ENCODE results near the gene TADA2B. TPM values are rescaled to one million over a fixed set of nuclear protein-coding genes. Genes with fewer than 3 reads are reported as not detected.

The TADA2B gene
- total and polyA plus RNA-seq, 8 donors = 9.6 to 26.2 (median 17.9) TPM

DNA sequence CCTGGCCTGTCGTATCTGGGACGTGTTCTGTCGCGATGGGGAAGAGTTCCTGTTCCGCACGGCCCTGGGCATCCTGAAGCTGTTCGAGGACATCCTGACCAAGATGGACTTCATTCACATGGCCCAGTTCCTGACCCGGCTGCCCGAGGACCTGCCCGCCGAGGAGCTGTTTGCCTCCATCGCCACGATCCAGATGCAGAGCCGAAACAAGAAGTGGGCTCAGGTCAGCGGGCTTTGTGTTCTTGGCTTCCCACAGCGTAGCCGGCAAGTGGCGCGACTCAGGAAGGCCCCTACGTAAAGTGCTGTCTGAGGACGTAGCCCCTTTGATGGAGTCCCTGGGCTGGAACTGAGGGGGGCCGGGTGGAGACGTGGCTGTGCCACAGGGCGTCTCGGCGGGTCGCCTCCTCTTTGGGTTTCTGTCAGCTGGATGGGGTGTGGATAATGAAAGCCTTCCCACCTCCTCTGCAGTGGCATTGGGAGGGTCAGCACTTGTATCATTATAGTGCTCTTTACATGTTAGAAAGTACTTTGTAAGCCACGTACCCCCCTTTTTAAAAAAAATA lies 18.1 kb upstream of the TADA2B start:
- ATAC-seq (no peak), FAIRE-seq (no peak), DNase-seq (no peak)
- TF ChIP-seq CTCF (IDR thresholded peaks at IDR 0.05) = no peak
- Histone ChIP-seq H3K9me3 (no peaks in the 10 kb centered on the region), H3K27ac (no peak overlapping the region), H3K4me1 (no peaks in the 10 kb centered on the region), H3K27me3 (no peaks in the 10 kb centered on the region), H3K4me3 (no peak overlapping the region), H3K36me3 (peaks cover 0 to 18% (median 0%) of the 10 kb centered on the region in 3 donors)
- 90 to 91% methylated on average over 28 of the region's 28 CpGs for WGBS, 2 donors
- intact Hi-C loops (cut with DNase I) = no loop called here

GRCh38 chr4:7026107-7026506 lies 17.1 kb upstream of the TADA2B start:
- DNase-seq = no peak
- no peaks in the 10 kb centered on the region for H3K9me3 ChIP-seq
- H3K27ac ChIP-seq = no peak overlapping the region
- intact Hi-C loops (cut with DNase I) = no loop called here
- no peaks in the 10 kb centered on the region for H3K27me3 ChIP-seq
- 91 to 94% methylated on average over 9 of the region's 9 CpGs for WGBS, 2 donors
- H3K36me3 ChIP-seq = peaks cover 0 to 26% (median 6%) of the 10 kb centered on the region in 3 donors
- no peak for ATAC-seq
- no peak for FAIRE-seq
- no peaks in the 10 kb centered on the region for H3K4me1 ChIP-seq
- no peak overlapping the region for H3K4me3 ChIP-seq
- TF ChIP-seq CTCF (IDR thresholded peaks at IDR 0.05) = no peak

DNA sequence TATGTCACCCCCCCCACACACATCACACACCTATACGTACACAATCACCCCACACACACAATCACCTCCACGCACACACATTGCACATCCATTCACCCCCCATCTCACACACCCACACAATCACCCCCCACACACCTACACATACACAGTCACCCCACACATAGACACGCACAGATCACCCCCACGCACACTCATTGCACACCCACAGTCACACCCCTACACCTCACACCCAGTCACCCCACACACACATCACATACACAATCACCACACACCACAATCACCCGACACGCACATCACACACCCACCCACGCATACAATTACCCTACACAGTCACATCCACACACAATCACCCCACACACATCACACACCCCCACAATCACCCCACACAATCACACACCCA lies 15.9 kb upstream of the TADA2B start:
- Histone ChIP-seq H3K27me3 (no peaks in the 10 kb centered on the region), H3K27ac (no peak overlapping the region), H3K4me3 (no peak overlapping the region), H3K4me1 (no peaks in the 10 kb centered on the region), H3K9me3 (no peaks in the 10 kb centered on the region), H3K36me3 (peaks cover 0 to 25% (median 6%) of the 10 kb centered on the region in 3 donors)
- WGBS, 2 donors = 95 to 98% methylated on average over 7 of the region's 7 CpGs
- no peak for DNase-seq
- no peak for FAIRE-seq
- ATAC-seq = no peak
- intact Hi-C loops (cut with DNase I) = no loop called here
- no peak for TF ChIP-seq CTCF (IDR thresholded peaks at IDR 0.05)

- no peak overlapping the region for H3K4me3 ChIP-seq
- H3K9me3 ChIP-seq = no peaks in the 10 kb centered on the region
- TF ChIP-seq CTCF (IDR thresholded peaks at IDR 0.05) = no peak
- no peak for ATAC-seq
- no peaks in the 10 kb centered on the region for H3K4me1 ChIP-seq
- no peak overlapping the region for H3K27ac ChIP-seq
- peaks cover 0 to 25% (median 6%) of the 10 kb centered on the region in 3 donors for H3K36me3 ChIP-seq
- DNase-seq = no peak
- FAIRE-seq = no peak
- 78 to 87% methylated on average over 5 of the region's 5 CpGs for WGBS, 2 donors
- no peaks in the 10 kb centered on the region for H3K27me3 ChIP-seq
- intact Hi-C loops (cut with DNase I) = no loop called here
Measured at GRCh38 chr4:7027913-7028312, 15.3 kb upstream of the TADA2B start.

- no peaks in the 10 kb centered on the region for H3K9me3 ChIP-seq
- no peak overlapping the region for H3K4me3 ChIP-seq
- H3K27ac ChIP-seq = no peak overlapping the region
- peaks cover 0 to 25% (median 6%) of the 10 kb centered on the region in 3 donors for H3K36me3 ChIP-seq
- no peaks in the 10 kb centered on the region for H3K27me3 ChIP-seq
- DNase-seq (no peak), ATAC-seq (no peak), FAIRE-seq (no peak)
- intact Hi-C loops (cut with DNase I) = no loop called here
- no peak for TF ChIP-seq CTCF (IDR thresholded peaks at IDR 0.05)
- H3K4me1 ChIP-seq = no peaks in the 10 kb centered on the region
- WGBS, 2 donors = 90 to 94% methylated on average over 12 of the region's 12 CpGs
Measured at GRCh38 chr4:7029212-7029611, 14.0 kb upstream of the TADA2B start.

Measured in pancreas (tissue), 10 donors.